GM10266 (cell line): ENCODE results near the gene STAG1.
"Not testable (repeated sequence)": the region's sequence is repeated elsewhere in the genome, so short reads cannot be mapped to it uniquely, and the experiment has no call there.

ENCODE experiments used
- DNase-seq: peaks from one replicate; pipeline ENCODE4 v3.0.0; 2012; ENCODE audit errors: extremely low spot score
- TF ChIP-seq, protein P1 (sequence below): IDR thresholded peaks from 2 replicates; pipeline ENCODE4 v1.5.1; 2012; ENCODE audit warnings: mild to moderate bottlenecking, low read depth; ENCODE audit not compliant: control insufficient read depth, insufficient read depth; ENCODE audit errors: missing control alignments

Gene STAG1

DNA sequence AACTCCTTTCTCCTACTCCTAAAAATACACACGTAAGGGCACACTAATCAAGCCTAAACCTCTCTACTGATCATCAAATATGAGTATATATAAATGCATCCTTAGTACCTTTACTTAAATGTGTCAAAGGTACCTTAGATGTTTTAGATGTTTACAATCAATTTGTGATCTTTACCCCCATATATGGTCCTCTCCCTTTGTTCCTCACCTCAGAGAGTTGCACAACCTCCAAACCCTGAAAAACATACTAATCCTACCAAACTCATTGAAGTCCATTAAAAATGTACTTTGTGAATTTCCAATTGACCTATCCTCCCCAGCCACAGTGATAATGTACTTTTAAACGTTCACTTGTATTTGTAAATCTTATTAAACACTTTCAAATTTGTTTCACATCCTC, 249.1 kb downstream of the STAG1 start:
- TF ChIP-seq, protein P1, sequence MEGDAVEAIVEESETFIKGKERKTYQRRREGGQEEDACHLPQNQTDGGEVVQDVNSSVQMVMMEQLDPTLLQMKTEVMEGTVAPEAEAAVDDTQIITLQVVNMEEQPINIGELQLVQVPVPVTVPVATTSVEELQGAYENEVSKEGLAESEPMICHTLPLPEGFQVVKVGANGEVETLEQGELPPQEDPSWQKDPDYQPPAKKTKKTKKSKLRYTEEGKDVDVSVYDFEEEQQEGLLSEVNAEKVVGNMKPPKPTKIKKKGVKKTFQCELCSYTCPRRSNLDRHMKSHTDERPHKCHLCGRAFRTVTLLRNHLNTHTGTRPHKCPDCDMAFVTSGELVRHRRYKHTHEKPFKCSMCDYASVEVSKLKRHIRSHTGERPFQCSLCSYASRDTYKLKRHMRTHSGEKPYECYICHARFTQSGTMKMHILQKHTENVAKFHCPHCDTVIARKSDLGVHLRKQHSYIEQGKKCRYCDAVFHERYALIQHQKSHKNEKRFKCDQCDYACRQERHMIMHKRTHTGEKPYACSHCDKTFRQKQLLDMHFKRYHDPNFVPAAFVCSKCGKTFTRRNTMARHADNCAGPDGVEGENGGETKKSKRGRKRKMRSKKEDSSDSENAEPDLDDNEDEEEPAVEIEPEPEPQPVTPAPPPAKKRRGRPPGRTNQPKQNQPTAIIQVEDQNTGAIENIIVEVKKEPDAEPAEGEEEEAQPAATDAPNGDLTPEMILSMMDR, result no peak

DNA sequence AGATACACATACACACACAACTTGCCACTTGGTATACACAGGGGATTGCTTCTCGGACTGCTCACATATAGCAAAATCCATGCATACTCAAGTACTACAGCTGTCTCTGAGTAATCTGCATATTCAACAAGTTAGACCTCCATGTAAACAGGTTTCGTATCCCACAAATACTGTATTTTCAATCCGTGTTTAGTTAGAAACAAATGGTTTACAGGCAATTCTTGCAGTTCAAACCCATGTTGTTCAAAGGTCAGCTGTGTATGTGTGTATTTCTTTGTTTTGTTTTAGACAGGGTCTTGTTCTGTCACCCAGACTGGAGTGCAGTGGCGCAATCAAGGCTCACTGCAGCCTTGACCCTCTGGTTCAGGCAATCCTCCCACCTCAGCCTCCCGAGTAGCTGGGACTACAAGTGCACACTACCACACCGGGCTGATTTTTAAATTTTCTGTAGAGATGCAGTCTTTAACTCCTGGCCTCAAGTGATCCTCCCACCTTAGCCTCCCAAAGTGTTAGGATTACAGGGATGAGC, 253.2 kb downstream of the STAG1 start:
- no peak for DNase-seq
- TF ChIP-seq, protein P1, result no peak

More for the DNA sequence above, 249.1 kb downstream of the STAG1 start:
- no peak for DNase-seq

DNA sequence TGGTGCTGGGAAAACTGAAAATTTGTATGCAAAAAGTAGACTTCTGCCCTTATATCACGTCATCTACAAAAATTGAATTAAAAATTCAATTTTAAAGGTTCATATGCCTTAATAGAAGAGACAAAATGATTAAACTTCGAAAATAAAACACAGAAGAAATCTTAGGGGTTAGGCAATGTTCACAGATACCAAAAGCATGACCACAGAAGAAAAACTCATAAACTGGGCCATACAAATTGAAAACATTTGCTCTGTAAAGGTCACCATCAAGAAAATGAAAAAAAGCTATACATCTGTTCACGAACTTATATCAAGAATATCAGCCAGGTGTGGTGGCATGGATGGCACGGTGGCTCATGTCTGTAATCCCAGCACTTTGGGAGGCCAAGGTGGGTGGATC, 257.0 kb downstream of the STAG1 start:
- DNase-seq, result no peak
- TF ChIP-seq, protein P1, result no peak

DNA sequence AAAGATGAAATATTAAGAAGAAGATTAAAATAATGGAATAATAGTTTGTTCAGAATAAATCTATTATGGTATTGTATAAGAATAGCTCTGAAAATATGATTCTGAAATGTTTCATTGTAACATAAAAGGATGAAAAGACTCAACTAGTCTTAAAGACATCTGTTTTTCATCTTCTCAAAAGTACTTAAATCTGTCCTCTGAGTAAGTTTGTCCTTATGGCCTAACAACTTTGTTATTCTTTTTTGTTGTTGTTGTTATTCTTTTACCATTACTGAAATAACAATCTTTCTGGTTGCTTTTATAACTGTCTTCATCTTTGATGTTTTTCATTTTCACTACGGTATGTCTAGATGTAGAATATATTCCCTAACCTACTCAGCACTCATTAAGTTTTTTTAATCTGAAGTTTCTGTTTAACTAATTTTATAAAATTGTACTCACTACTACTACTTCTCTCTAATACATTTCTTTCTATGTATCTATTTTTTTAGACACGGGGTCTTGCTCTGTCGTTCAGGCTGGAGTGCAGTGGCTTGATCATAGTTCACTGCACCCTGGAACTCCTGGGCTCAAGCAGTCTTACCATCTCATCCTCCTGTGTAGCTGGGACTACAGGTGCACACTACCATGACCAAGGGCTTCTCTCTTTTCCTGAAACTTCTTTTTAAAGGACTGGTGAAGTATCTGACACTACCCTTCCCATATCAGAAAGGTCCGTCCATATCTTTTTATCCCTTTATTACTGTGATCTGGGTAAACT, 261.4 kb downstream of the STAG1 start:
- TF ChIP-seq, protein P1, result no peak
- no peak for DNase-seq

DNA sequence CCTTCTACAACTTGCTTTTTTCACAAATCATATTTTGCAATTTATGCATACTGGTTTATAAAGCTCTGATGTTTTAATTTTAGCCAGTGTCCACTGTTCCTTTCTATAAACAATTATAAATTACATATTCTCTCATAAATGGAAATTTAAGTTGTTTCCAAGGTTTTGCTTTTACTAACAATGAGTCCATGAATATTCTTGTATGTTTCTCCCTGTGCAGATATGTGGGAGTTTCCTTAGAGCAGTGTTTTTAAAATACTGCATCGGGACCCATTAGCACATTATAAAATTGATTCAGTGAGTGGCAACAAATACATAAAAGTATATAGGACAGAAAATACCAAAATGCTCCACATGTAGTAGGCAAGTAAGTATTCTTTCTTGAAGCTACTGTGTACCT, 266.4 kb downstream of the STAG1 start:
- no peak for DNase-seq
- TF ChIP-seq, protein P1, result no peak

DNA sequence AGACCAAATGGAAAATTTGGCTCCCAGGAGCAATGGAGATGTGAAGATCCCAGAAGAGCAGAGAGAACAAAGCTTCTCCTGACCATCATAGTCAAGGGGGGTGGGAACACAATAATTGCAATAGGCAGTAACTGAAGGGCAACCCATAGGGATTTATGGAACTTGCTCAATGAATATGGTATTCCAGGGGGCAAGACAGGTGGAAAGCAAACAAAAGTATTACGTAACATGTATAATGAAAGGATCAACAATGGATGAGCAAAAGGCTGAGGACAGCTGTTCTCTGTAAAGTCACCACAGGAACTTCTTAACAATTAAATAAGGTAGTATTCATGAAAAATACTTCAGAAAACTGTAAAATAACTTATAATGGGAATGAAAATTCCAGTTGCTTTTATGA, 275.9 kb downstream of the STAG1 start:
- no peak for DNase-seq
- TF ChIP-seq, protein P1, result no peak

DNA sequence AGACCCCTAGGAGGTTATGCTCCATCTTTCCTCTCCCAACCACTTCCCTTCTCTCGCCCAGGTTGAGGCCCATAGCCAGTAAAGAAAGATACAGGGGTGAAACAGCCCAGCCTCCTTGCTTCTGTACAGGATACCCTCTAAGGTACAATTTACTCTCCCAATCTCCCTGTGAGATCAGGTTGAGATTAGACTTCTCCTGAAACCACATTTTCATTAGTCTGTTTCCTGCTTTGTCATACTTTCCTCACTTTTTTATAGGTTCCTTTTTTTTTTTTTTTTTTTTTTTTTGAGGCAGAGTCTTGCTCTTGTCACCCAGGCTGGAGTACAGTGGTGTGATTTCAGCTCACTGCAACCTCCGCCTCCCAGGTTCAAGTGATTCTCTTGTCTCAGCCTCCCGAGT, 277.3 kb downstream of the STAG1 start:
- DNase-seq, result not testable (repeated sequence)

DNA sequence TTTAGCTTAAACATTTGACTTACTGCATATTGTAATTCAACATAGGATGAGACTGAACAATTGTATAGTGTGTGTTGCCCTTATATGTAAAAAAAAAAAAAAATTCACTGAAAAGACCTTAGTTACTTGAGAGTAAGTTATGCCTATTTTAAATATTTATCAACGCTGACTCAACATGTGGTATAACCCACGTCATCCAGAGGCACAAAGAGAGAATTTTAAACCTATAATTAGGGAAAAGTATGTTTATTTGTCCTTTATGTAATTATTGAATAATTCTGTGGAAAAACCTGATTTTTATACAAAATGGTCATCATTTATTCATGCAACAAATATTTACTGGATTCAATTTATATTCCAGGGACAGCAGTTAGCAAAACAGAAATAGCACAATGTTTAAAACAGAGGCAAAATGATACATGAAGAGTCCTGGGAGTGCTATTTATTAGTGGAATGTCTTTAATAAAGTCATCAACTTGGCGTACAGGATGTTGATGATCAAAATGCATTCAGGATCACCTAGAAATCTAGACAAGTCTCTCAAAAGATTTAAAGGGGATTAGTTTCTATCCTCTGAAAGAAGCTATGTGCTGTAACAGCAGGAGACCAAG, 278.4 kb downstream of the STAG1 start:
- DNase-seq, result no peak
- TF ChIP-seq, protein P1, result no peak
